ENCODE results near the gene PPFIA2. TPM values are rescaled to one million over a fixed set of nuclear protein-coding genes. Genes with fewer than 3 reads are reported as not detected.

Gene PPFIA2
- total RNA-seq, 1 experiment from 2014 or later, result not detected

DNA sequence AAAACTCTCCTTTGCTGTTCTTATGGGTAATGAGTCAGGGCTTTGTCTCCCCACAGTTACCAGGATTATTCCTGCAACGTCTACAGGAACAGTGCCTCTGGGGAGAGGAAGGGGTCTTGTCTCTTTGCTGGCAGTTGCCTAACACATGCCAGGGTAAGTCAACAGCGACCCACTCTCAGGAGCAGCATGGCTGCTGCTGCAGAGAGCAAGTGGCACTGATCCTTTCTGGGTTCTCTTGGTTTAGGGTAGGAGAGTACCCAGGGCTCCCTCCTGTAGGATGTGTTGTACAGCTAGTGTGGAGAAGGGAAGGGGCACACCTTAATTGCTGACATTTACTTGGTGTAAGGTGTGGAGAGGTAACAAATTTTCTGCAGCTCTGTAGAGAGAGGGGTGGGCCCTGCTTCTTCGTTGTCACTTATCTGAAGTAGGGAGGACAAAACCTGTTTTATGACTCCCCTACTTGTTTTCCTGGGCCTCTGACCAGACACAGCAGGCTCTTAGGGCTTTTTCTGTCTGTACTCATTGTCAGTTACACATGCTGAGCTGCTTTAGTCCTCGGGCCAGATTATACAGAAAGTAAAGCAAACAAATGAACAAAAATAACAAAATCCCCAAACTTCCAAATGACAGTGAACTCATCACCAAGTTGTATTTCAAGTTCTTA lies 513.1 kb downstream of the PPFIA2 start:
- Histone ChIP-seq H3K27me3 (ENCODE audit: insufficient read depth, low read depth) (no peaks in the 10 kb centered on the region), H3K36me3 (ENCODE audit: low read depth) (no peaks in the 10 kb centered on the region), H3K9me3 (ENCODE audit: insufficient read depth, low read depth) (no peaks in the 10 kb centered on the region), H3F3A (ENCODE audit: insufficient read depth, low read depth) (no peaks in the 10 kb centered on the region), H3K4me1 (replicated peaks; ENCODE audit: insufficient read depth) (no peaks in the 10 kb centered on the region), H4K20me1 (ENCODE audit: insufficient read depth) (no peaks in the 10 kb centered on the region), H3K4me3 (no peak overlapping the region), H3K27ac (no peak overlapping the region), H2AFZ (no peak overlapping the region), H3K9me2 (ENCODE audit: insufficient read depth) (no peaks in the 10 kb centered on the region), H3K79me2 (ENCODE audit: low read depth) (no peaks in the 10 kb centered on the region), H3K4me2 (no peak overlapping the region)
- ChIA-PET CTCF (no interaction called here), POLR2A (ENCODE audit: unreplicated experiment) (no interaction called here)
- TF ChIP-seq EZH2 (IDR thresholded peaks at IDR 0.05; ENCODE audit: low read depth), result no peak
- TF ChIP-seq, protein P1, sequence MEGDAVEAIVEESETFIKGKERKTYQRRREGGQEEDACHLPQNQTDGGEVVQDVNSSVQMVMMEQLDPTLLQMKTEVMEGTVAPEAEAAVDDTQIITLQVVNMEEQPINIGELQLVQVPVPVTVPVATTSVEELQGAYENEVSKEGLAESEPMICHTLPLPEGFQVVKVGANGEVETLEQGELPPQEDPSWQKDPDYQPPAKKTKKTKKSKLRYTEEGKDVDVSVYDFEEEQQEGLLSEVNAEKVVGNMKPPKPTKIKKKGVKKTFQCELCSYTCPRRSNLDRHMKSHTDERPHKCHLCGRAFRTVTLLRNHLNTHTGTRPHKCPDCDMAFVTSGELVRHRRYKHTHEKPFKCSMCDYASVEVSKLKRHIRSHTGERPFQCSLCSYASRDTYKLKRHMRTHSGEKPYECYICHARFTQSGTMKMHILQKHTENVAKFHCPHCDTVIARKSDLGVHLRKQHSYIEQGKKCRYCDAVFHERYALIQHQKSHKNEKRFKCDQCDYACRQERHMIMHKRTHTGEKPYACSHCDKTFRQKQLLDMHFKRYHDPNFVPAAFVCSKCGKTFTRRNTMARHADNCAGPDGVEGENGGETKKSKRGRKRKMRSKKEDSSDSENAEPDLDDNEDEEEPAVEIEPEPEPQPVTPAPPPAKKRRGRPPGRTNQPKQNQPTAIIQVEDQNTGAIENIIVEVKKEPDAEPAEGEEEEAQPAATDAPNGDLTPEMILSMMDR (conservative IDR thresholded peaks at IDR 0.05), result no peak
- BruUV-seq (replicated peaks), result no TSS peak
- no peak for DNase-seq
- intact Hi-C loops (cut with micrococcal nuclease; ENCODE audit: unreplicated experiment), result no loop called here

DNA sequence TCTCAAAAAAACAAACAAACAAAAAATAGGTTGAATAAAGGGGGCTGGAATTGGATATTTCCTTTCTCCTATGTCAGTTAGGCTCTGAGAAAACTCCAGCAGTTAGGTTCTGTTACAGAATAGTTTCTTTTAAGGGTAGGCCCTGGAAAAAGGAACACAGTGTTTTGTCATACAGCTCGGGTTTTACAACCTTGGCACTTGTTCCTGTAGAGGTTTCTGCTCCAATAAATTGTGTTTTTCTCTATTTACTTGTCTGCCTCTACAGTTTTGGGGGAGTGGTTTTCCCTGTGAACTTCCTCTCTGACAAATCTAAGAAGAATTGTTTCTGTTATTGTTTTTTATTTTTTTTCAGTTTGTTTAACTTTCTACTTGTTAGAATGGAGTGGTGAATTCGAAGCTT lies 513.7 kb downstream of the PPFIA2 start:
- ChIA-PET CTCF (no interaction called here), POLR2A (ENCODE audit: unreplicated experiment) (no interaction called here)
- Histone ChIP-seq H2AFZ (no peak overlapping the region), H3K27me3 (ENCODE audit: insufficient read depth, low read depth) (no peaks in the 10 kb centered on the region), H3K4me2 (no peak overlapping the region), H3F3A (ENCODE audit: insufficient read depth, low read depth) (no peaks in the 10 kb centered on the region), H3K27ac (no peak overlapping the region), H3K4me3 (no peak overlapping the region), H4K20me1 (ENCODE audit: insufficient read depth) (no peaks in the 10 kb centered on the region), H3K79me2 (ENCODE audit: low read depth) (no peaks in the 10 kb centered on the region), H3K9me3 (ENCODE audit: insufficient read depth, low read depth) (no peaks in the 10 kb centered on the region), H3K36me3 (ENCODE audit: low read depth) (no peaks in the 10 kb centered on the region), H3K9me2 (ENCODE audit: insufficient read depth) (no peaks in the 10 kb centered on the region), H3K4me1 (replicated peaks; ENCODE audit: insufficient read depth) (no peaks in the 10 kb centered on the region)
- TF ChIP-seq, protein P1 (conservative IDR thresholded peaks at IDR 0.05), result no peak
- TF ChIP-seq EZH2 (IDR thresholded peaks at IDR 0.05; ENCODE audit: low read depth), result no peak
- no peak for DNase-seq
- BruUV-seq (replicated peaks), result no TSS peak
- intact Hi-C loops (cut with micrococcal nuclease; ENCODE audit: unreplicated experiment), result no loop called here

DNA sequence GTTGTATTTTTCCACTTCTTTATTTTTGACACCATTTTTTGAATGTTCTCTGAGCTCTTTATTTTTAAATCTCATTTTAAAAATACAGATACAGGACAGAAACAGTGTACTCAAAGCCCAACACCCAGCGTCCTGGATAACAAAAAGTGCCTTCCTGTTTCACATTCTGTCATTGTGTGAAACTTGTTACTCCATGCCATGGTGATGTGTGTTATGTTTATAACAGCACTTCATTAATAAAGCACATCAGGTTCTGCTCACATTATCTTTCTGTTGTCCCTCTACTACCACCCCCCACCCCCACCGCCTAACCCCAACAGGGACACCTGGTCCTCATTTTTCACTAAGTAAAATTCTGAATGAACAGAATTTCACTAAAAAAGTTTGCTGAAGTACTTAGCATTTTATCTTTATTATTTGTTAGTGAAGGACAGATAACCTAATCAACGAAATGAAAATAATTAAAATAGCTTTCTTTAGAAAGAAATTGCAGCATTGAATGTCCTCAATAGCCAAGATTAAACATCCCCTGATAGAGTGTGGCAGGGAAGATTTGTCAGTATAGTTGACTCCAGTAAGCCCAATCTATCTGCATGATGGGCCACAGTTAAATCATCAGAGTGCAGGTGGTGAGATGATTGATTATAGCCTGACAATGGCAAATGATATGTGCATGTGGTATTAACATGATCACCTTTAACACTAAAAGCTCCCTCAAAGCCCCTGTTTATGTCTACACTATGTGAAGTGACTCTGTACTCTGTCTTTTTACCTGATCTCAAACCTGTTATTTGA lies 527.4 kb downstream of the PPFIA2 start:
- Histone ChIP-seq H3K4me2 (no peak overlapping the region), H3K27ac (no peak overlapping the region), H3K79me2 (ENCODE audit: low read depth) (no peaks in the 10 kb centered on the region), H2AFZ (no peak overlapping the region), H3K9me2 (ENCODE audit: insufficient read depth) (no peaks in the 10 kb centered on the region), H3K4me1 (replicated peaks; ENCODE audit: insufficient read depth) (no peaks in the 10 kb centered on the region), H4K20me1 (ENCODE audit: insufficient read depth) (no peaks in the 10 kb centered on the region), H3K27me3 (ENCODE audit: insufficient read depth, low read depth) (no peaks in the 10 kb centered on the region), H3K36me3 (ENCODE audit: low read depth) (no peaks in the 10 kb centered on the region), H3K4me3 (no peak overlapping the region), H3K9me3 (ENCODE audit: insufficient read depth, low read depth) (no peaks in the 10 kb centered on the region), H3F3A (ENCODE audit: insufficient read depth, low read depth) (no peaks in the 10 kb centered on the region)
- BruUV-seq (replicated peaks), result no TSS peak
- DNase-seq, result no peak
- CTCF ChIA-PET, result no interaction called here
- intact Hi-C loops (cut with micrococcal nuclease; ENCODE audit: unreplicated experiment), result no loop called here
- POLR2A ChIA-PET (ENCODE audit: unreplicated experiment), result interaction anchor here (0.7 kb wide), 1 partner anchor 291 kb away, joined by 4 read pairs; no protein-coding TSS in a partner anchor
- no peak for TF ChIP-seq EZH2 (IDR thresholded peaks at IDR 0.05; ENCODE audit: low read depth)
- TF ChIP-seq, protein P1 (conservative IDR thresholded peaks at IDR 0.05), result no peak

Data from PC-9 (cell line).